HepG2 (cell line): ENCODE data around the gene AKR1B15. TPM values are rescaled to one million over a fixed set of nuclear protein-coding genes. Genes with fewer than 3 reads are reported as not detected.

Experiments
- ATAC-seq: fragments of 200-7000 bp; cut with Tn5 transposase; 3 replicates; pipeline ENCODE4 v1.9.1; 2020; ENCODE audit warnings: mild to moderate bottlenecking, moderate library complexity
- BruUV-seq: library from RNA; stranded (reverse); fragments of 400-500 nt; replicated peaks from 2 replicates; lab custom pipeline; 2021; lab: Mats Ljungman, UMichigan
- CTCF ChIA-PET: fragments of 300-600 bp; formaldehyde crosslinking; extraction: SDS; loops from one replicate; lab custom pipeline; 2021; ENCODE audit warnings: low total read pairs, inconsistent platforms, low intra/inter-chr PET ratio; lab: Yijun Ruan, JAX
- POLR2A ChIA-PET: fragments of 350-600 bp; sonication (Branson Sonifier 250); formaldehyde crosslinking; loops from one replicate; lab custom pipeline; 2020; ENCODE audit warnings: antibody characterized with exemption, inconsistent platforms; lab: Yijun Ruan, JAX
- DNase-seq: peaks from one replicate; pipeline ENCODE4 v3.0.0-alpha.2; 2015; ENCODE audit warnings: low spot score
- FAIRE-seq: peaks from 3 replicates; lab custom pipeline; 2011; peaks lifted over from hg19 to GRCh38; lab: Jason Lieb, UNC
- H2AFZ ChIP-seq: one replicate; pipeline ENCODE4 v1.6.1; 2011; ENCODE audit warnings: low read length, inconsistent platforms
- H3K27ac ChIP-seq: fragments of 300-600 bp; 3 replicates; pipeline ENCODE4 v1.8.0; 2011; ENCODE audit warnings: mixed run types, mild to moderate bottlenecking, mixed read lengths, low read length, inconsistent platforms; ENCODE audit not compliant: insufficient read depth; ENCODE audit errors: extremely low read length
- H3K27me3 ChIP-seq, 2 experiments: fragments of 200-600 bp in 1 of 2; 2 replicates in 1 of 2; 3 replicates in 1 of 2; pipeline versions ENCODE4 v1.6.0 to v1.8.0; 2011; ENCODE audit warnings: low read length in 2 of 2, mild to moderate bottlenecking in 2 of 2, moderate library complexity in 2 of 2, inconsistent platforms in 1 of 2; ENCODE audit not compliant: insufficient read depth in 2 of 2, control insufficient read depth in 1 of 2
- H3K36me3 ChIP-seq, 2 experiments: fragments of 200-600 bp in 1 of 2; replicated peaks in 1 of 2; 2 replicates in 1 of 2; 3 replicates in 1 of 2; pipeline versions ENCODE4 v1.5.1 to v1.8.0; 2011; ENCODE audit warnings: low read length in 2 of 2, inconsistent platforms in 1 of 2; ENCODE audit not compliant: insufficient read depth in 2 of 2, control insufficient read depth in 1 of 2
- H3K4me1 ChIP-seq: 2 replicates; pipeline ENCODE4 v1.5.1; 2012; ENCODE audit warnings: low read length, inconsistent platforms; ENCODE audit not compliant: insufficient read depth
- H3K4me2 ChIP-seq: 2 replicates; pipeline ENCODE4 v1.6.0; 2011; ENCODE audit warnings: low read depth, low read length, inconsistent platforms
- H3K4me3 ChIP-seq, 3 experiments: fragments of 200-600 bp in 1 of 3; sonication (generic), shearing (Covaris generic) in 1 of 3; replicated peaks in 1 of 3; 2 replicates each; pipeline ENCODE4 v1.5.1; 2011 to 2016; ENCODE audit warnings: low read length in 3 of 3, inconsistent platforms in 2 of 3, low read depth in 2 of 3, mild to moderate bottlenecking in 2 of 3, control low read depth in 1 of 3, mixed read lengths in 1 of 3; ENCODE audit not compliant: insufficient read depth in 1 of 3
- H3K79me2 ChIP-seq: one replicate; pipeline ENCODE4 v1.6.1; 2011; ENCODE audit warnings: low read length, inconsistent platforms; ENCODE audit not compliant: insufficient read depth
- H3K9ac ChIP-seq: 2 replicates; pipeline ENCODE4 v1.6.0; 2011; ENCODE audit warnings: mild to moderate bottlenecking, low read depth, low read length, inconsistent platforms; ENCODE audit not compliant: insufficient read depth
- H3K9me3 ChIP-seq: 2 replicates; pipeline ENCODE4 v1.5.1; 2012; ENCODE audit warnings: mild to moderate bottlenecking, low read length
- H4K20me1 ChIP-seq: 2 replicates; pipeline ENCODE4 v1.6.0; 2011; ENCODE audit warnings: inconsistent platforms, mild to moderate bottlenecking, low read length, moderate library complexity; ENCODE audit not compliant: insufficient read depth
- CEBPB ChIP-seq: IDR thresholded peaks from 2 replicates; pipeline ENCODE4 v1.6.1; 2011; ENCODE audit warnings: low read depth, low read length, improper control_type of control experiment, borderline replicate concordance
- CEBPG ChIP-seq: IDR thresholded peaks from 2 replicates; pipeline ENCODE4 v1.6.1; 2016
- ISX ChIP-seq: sonication (generic); formaldehyde crosslinking; conservative IDR thresholded peaks from 2 replicates; pipeline ENCODE4 v1.5.0; 2020; ENCODE audit warnings: missing genetic modification reagents
- ZBTB3 ChIP-seq: sonication (generic); formaldehyde crosslinking; IDR thresholded peaks from 2 replicates; pipeline ENCODE4 v1.4.0; 2020; ENCODE audit warnings: low read depth, mild to moderate bottlenecking, moderate library complexity, missing genetic modification reagents, borderline replicate concordance
- ZMAT3 ChIP-seq: sonication (generic); formaldehyde crosslinking; conservative IDR thresholded peaks from 2 replicates; pipeline ENCODE4 v1.7.0; 2021; ENCODE audit warnings: missing genetic modification reagents
- WGBS: methylation state at CpG from one replicate; pipeline ENCODE4 v1.1.6; 2017; ENCODE audit warnings: low lambda C conversion rate; 5-methylcytosine and 5-hydroxymethylcytosine counted together
- in situ Hi-C: cut with HindIII; loops from 2 replicates; pipeline ENCODE4 v1.10.0; 2017; ENCODE audit warnings: low pct_unique_long_range_greater_than_20kb; ENCODE audit not compliant: extremely low pct_ligation_motif_present
- intact Hi-C: fragments of 100-400 bp; cut with micrococcal nuclease; formaldehyde crosslinking; loops from one replicate; pipeline ENCODE4 v1.10.0; 2022; ENCODE audit not compliant: unreplicated experiment
- polyA plus RNA-seq, 8 experiments: library from polyadenylated mRNA; depleted of rRNA in 3 of 8; stranded (reverse) in 7 of 8; unstranded in 1 of 8; fragments of >200 nt; fragmentation: Illumina TruSeq in 4 of 8; extraction: Trizol in 4 of 8; gene quantifications; 2 replicates each; pipeline versions ENCODE4 v1.2.1 to v1.2.3, GENCODE V29; 2011 to 2016; ENCODE audit warnings: low read depth in 4 of 8, missing spikeins in 1 of 8, mixed read lengths in 1 of 8; ENCODE audit not compliant: insufficient read depth in 1 of 8
- total RNA-seq, 5 experiments: library from RNA; depleted of rRNA; stranded (reverse); fragments of >200 nt; fragmentation: Illumina TruSeq; extraction: Trizol; gene quantifications; 2 replicates each; pipeline ENCODE4 v1.2.3, GENCODE V29; 2016; ENCODE audit warnings: low read depth in 1 of 5

The AKR1B15 gene
- total and polyA plus RNA-seq, 2 of the 13 experiments (the other 11 are each of a cell fraction or from before 2014, with no cell fraction given), result 0.77 TPM; not detected in 1

DNA sequence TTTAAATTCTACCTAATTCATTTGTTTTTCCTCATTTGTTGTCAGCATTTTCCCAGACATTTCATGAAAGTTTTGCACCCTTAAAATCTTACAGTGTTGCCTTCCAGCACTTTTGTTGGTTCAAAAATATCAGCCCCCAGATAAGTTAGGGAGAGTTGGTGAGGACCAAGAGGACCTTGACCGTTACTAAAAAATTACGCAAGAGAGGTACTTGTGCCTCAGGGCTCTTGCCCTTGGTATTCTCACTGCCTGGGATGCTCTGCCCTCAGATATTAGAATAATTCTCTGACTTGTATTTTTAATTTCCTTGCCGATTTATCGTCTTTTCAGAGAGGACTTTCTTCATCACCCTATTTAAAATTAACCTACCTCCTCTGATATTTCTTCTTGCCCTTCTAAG lies 3.5 kb upstream of the AKR1B15 start:
- in situ Hi-C loops, result no loop called here
- 26% methylated on average over 4 of the region's 4 CpGs for whole genome bisulfite sequencing
- ATAC-seq (no peak), FAIRE-seq (no peak), DNase-seq (no peak)
- no TSS peak for BruUV-seq
- no peak overlapping the region for H3K4me3 ChIP-seq
- no peak overlapping the region for H2AFZ ChIP-seq
- no peak overlapping the region for H3K9ac ChIP-seq
- TF ChIP-seq CEBPG (CRISPR knock-in tag), result peak; percentile 43; the same call in 1 of the 2 replicates
- peak; percentile 58; the same call in 1 of the 2 replicates for TF ChIP-seq CEBPB
- TF ChIP-seq ZBTB3 (CRISPR knock-in tag), result no peak
- no peak for TF ChIP-seq ZMAT3 (CRISPR knock-in tag)
- no peak overlapping the region for H3K4me2 ChIP-seq
- no peaks in the 10 kb centered on the region for H3K79me2 ChIP-seq
- ChIA-PET CTCF (no interaction called here), POLR2A (no interaction called here)
- intact Hi-C loops, result no loop called here
- no peaks in the 10 kb centered on the region for H3K36me3 ChIP-seq
- no peaks in the 10 kb centered on the region; the same call in 1 of the 2 replicates for H4K20me1 ChIP-seq
- H3K27ac ChIP-seq, result no peak overlapping the region
- peaks cover 14% of the 10 kb centered on the region for H3K4me1 ChIP-seq
- no peaks in the 10 kb centered on the region for H3K9me3 ChIP-seq
- peaks cover 0 to 17% of the 10 kb centered on the region in 2 experiments; a peak in 2 of 5 replicates for H3K27me3 ChIP-seq

DNA sequence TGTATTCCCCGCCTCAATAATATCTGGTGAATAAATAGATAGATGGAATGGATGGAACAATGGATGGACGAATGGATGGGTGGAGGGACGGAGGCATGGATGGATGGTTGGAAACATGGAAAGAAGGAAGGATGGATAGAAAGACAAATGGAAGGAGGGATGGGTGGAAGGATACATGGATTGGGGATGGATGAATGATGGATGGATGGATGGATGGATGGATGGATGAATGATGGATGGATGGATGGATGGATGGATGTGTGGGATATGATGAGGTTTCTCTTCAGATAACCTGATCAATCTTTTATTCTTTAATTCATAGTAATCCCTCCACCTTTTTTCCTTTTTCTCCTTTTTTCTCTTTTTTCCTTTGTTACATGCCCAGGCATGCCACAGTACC lies 3.0 kb upstream of the AKR1B15 start:
- no peak for ATAC-seq
- H3K4me1 ChIP-seq, result peaks cover 14% of the 10 kb centered on the region
- TF ChIP-seq ISX, result no peak
- TF ChIP-seq, all 625 proteins: peak for 0
- Histone ChIP-seq H2AFZ (no peak overlapping the region), H3K9me3 (no peaks in the 10 kb centered on the region), H3K4me3 (no peak overlapping the region), H3K27ac (no peak overlapping the region), H3K27me3 (peaks cover 0 to 22% of the 10 kb centered on the region in 2 experiments; a peak in 2 of 5 replicates), H3K9ac (no peak overlapping the region), H3K79me2 (no peaks in the 10 kb centered on the region), H4K20me1 (no peaks in the 10 kb centered on the region; the same call in 1 of the 2 replicates), H3K4me2 (no peak overlapping the region), H3K36me3 (no peaks in the 10 kb centered on the region)
- WGBS, result 93% methylated on average over 3 of the region's 3 CpGs
- ChIA-PET POLR2A (no interaction called here), CTCF (interaction anchor here (1.4 kb wide), 1 partner anchor 33 kb away, joined by 3 read pairs; no protein-coding TSS in a partner anchor)
- intact Hi-C loops, result loop anchor here (2.0 kb wide), 1 partner anchor 25 kb away; no protein-coding TSS in a partner anchor
- no TSS peak for BruUV-seq
- no peak for DNase-seq
- in situ Hi-C loops, result no loop called here
- FAIRE-seq, result no peak
